HEK293 (cell line): Measurements from ENCODE around the gene GLRX2.

Experiments
- CTCF ChIA-PET: fragments of 350-600 bp; formaldehyde crosslinking; extraction: SDS; loops from one replicate; lab custom pipeline; 2021; ENCODE audit warnings: antibody characterized with exemption; lab: Yijun Ruan, JAX
- POLR2A ChIA-PET: fragments of 300-600 bp; formaldehyde crosslinking; extraction: SDS; loops from one replicate; lab custom pipeline; 2020; ENCODE audit warnings: antibody characterized with exemption, inconsistent platforms; lab: Yijun Ruan, JAX
- H3K27ac ChIP-seq: fragments of 200-500 bp; sonication (Bioruptor generic); 2 replicates; pipeline ENCODE4 v1.5.1; 2014; ENCODE audit warnings: low read depth, low read length, control low read depth, inconsistent platforms; ENCODE audit errors: extremely low read depth
- H3K36me3 ChIP-seq, 2 experiments: fragments of 200-500 bp in 1 of 2; sonication (Bioruptor generic) in 1 of 2; 1 replicate in 1 of 2; 2 replicates in 1 of 2; pipeline ENCODE4 v1.5.1; 2014 to 2017; ENCODE audit warnings: inconsistent platforms in 2 of 2, low read length in 2 of 2; ENCODE audit not compliant: control insufficient read depth in 2 of 2, insufficient read depth in 1 of 2
- H3K4me1 ChIP-seq: fragments of 200-500 bp; sonication (Bioruptor generic); 2 replicates; pipeline ENCODE4 v1.5.1; 2014; ENCODE audit warnings: mild to moderate bottlenecking, low read length, inconsistent platforms; ENCODE audit not compliant: control insufficient read depth, insufficient read depth
- H3K4me3 ChIP-seq: 2 replicates; pipeline ENCODE4 v1.5.1; 2011; ENCODE audit warnings: low read depth, mild to moderate bottlenecking, control low read depth, low read length, moderate library complexity
- H3K9me3 ChIP-seq: fragments of 200-500 bp; sonication (Bioruptor generic); 2 replicates; pipeline ENCODE4 v1.5.1; 2014; ENCODE audit warnings: low read depth, low read length, inconsistent platforms; ENCODE audit not compliant: control insufficient read depth, insufficient read depth
- BCL11A ChIP-seq: fragments of 450-650 bp; formaldehyde crosslinking; IDR thresholded peaks from 2 replicates; pipeline ENCODE4 v1.5.1; 2016; ENCODE audit warnings: low read depth, missing biosample characterization, missing genetic modification characterization
- GFI1B ChIP-seq: fragments of 450-650 bp; formaldehyde crosslinking; IDR thresholded peaks from 2 replicates; pipeline ENCODE4 v1.5.1; 2016; ENCODE audit warnings: missing biosample characterization, missing genetic modification characterization
- IKZF3 ChIP-seq: fragments of 450-650 bp; IDR thresholded peaks from 2 replicates; pipeline ENCODE4 v1.5.0; 2018; ENCODE audit warnings: missing biosample characterization, mild to moderate bottlenecking, missing genetic modification characterization, moderate library complexity
- KLF1 ChIP-seq: fragments of 450-650 bp; formaldehyde crosslinking; IDR thresholded peaks from 2 replicates; pipeline ENCODE4 v1.5.1; 2016; ENCODE audit warnings: missing biosample characterization, missing genetic modification characterization
- ZEB2 ChIP-seq: fragments of 450-650 bp; formaldehyde crosslinking; IDR thresholded peaks from 2 replicates; pipeline ENCODE4 v1.5.1; 2016; ENCODE audit warnings: missing biosample characterization, missing genetic modification characterization
- ZNF121 ChIP-seq: fragments of 450-650 bp; formaldehyde crosslinking; IDR thresholded peaks from 2 replicates; pipeline ENCODE4 v1.5.1; 2016; ENCODE audit warnings: missing biosample characterization, missing genetic modification characterization
- ZNF169 ChIP-seq: fragments of 450-650 bp; formaldehyde crosslinking; IDR thresholded peaks from 2 replicates; pipeline ENCODE4 v1.5.1; 2016; ENCODE audit warnings: missing biosample characterization, missing genetic modification characterization
- ZNF184 ChIP-seq: fragments of 450-650 bp; IDR thresholded peaks from 2 replicates; pipeline ENCODE4 v1.5.1; 2018; ENCODE audit warnings: missing biosample characterization, mild to moderate bottlenecking, missing genetic modification characterization
- ZNF302 ChIP-seq: fragments of 450-650 bp; formaldehyde crosslinking; IDR thresholded peaks from 2 replicates; pipeline ENCODE4 v1.5.1; 2016; ENCODE audit warnings: missing biosample characterization, missing genetic modification characterization, low read depth
- ZNF311 ChIP-seq: fragments of 450-650 bp; formaldehyde crosslinking; IDR thresholded peaks from 2 replicates; pipeline ENCODE4 v1.5.1; 2017; ENCODE audit warnings: missing biosample characterization, missing genetic modification characterization, borderline replicate concordance
- ZNF354C ChIP-seq: fragments of 450-650 bp; formaldehyde crosslinking; IDR thresholded peaks from 2 replicates; pipeline ENCODE4 v1.5.1; 2016; ENCODE audit warnings: missing biosample characterization, missing genetic modification characterization, low read depth, borderline replicate concordance
- ZNF473 ChIP-seq: fragments of 450-650 bp; formaldehyde crosslinking; IDR thresholded peaks from 2 replicates; pipeline ENCODE4 v1.5.1; 2017; ENCODE audit warnings: missing biosample characterization, missing genetic modification characterization
- ZNF560 ChIP-seq: fragments of 450-650 bp; formaldehyde crosslinking; IDR thresholded peaks from 2 replicates; pipeline ENCODE4 v1.5.1; 2017; ENCODE audit warnings: missing biosample characterization, missing genetic modification characterization, borderline replicate concordance
- ZNF776 ChIP-seq: fragments of 450-650 bp; formaldehyde crosslinking; IDR thresholded peaks from 2 replicates; pipeline ENCODE4 v1.5.0; 2017; ENCODE audit warnings: missing biosample characterization, missing genetic modification characterization, borderline replicate concordance
- ZNF785 ChIP-seq: fragments of 450-650 bp; formaldehyde crosslinking; IDR thresholded peaks from 2 replicates; pipeline ENCODE4 v1.5.1; 2016; ENCODE audit warnings: missing biosample characterization, missing genetic modification characterization
- ZSCAN30 ChIP-seq: fragments of 450-650 bp; IDR thresholded peaks from 2 replicates; pipeline ENCODE4 v1.5.1; 2018; ENCODE audit warnings: missing biosample characterization, mild to moderate bottlenecking, missing genetic modification characterization, moderate library complexity
- TF ChIP-seq, protein P1 (sequence below): fragments of 450-650 bp; formaldehyde crosslinking; IDR thresholded peaks from 2 replicates; pipeline ENCODE4 v1.5.1; 2017; ENCODE audit warnings: missing biosample characterization, mild to moderate bottlenecking, missing genetic modification characterization, moderate library complexity
- TF ChIP-seq, protein P2 (sequence below): fragments of 450-650 bp; formaldehyde crosslinking; IDR thresholded peaks from 2 replicates; pipeline ENCODE4 v1.5.1; 2016; ENCODE audit warnings: missing biosample characterization, missing genetic modification characterization, low read depth
- TF ChIP-seq, protein P3 (sequence below): fragments of 450-650 bp; formaldehyde crosslinking; IDR thresholded peaks from 2 replicates; pipeline ENCODE4 v1.5.1; 2017; ENCODE audit warnings: missing biosample characterization, missing genetic modification characterization

Gene GLRX2

DNA sequence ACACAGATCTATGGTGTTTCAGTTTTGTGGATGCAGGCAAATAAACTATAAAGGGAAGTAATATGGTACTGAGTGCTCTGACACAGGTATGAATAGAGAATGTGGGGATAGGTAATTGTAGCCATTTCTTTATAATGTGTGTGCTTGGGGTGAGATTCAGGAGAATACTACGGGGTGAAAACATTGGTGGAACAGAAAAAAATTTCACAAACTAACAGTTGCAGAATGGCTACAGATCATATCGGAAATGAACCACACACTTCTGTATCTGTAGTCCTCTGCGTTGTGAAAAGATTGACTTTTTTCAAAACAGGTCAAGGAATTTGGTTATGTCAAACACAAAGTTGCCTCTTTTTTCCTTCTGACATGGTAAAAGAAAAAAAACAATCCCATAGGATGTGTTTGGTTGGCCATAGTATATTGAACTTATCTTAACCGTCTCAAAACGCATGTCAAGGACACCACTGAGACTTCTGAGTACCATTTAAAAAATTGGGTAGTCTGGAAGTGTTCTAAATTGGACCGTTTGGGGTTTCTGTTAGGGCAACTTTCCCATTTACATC lies 15.5 kb upstream of the GLRX2 start:
- TF ChIP-seq ZEB2 (tag by site-specific recombination) (no peak), ZNF473 (tag by site-specific recombination) (no peak), ZNF184 (no peak)
- Histone ChIP-seq H3K9me3 (no peaks in the 10 kb centered on the region), H3K4me1 (no peaks in the 10 kb centered on the region), H3K4me3 (no peak overlapping the region), H3K36me3 (peaks cover 7% of the 10 kb centered on the region in 2 experiments; a peak in 2 of 3 replicates), H3K27ac (no peak overlapping the region)
- ChIA-PET POLR2A (interaction anchor here (2.8 kb wide), 1 partner anchor 62 kb away, joined by 25 read pairs; the partner anchor contains the start of genes RO60 and UCHL5), CTCF (interaction anchor here (0.7 to 1.4 kb wide), 3 partner anchors 13 to 62 kb away, joined by 3 to 5 read pairs (median 3); partner anchors contain the start of genes GLRX2 and UCHL5)

DNA sequence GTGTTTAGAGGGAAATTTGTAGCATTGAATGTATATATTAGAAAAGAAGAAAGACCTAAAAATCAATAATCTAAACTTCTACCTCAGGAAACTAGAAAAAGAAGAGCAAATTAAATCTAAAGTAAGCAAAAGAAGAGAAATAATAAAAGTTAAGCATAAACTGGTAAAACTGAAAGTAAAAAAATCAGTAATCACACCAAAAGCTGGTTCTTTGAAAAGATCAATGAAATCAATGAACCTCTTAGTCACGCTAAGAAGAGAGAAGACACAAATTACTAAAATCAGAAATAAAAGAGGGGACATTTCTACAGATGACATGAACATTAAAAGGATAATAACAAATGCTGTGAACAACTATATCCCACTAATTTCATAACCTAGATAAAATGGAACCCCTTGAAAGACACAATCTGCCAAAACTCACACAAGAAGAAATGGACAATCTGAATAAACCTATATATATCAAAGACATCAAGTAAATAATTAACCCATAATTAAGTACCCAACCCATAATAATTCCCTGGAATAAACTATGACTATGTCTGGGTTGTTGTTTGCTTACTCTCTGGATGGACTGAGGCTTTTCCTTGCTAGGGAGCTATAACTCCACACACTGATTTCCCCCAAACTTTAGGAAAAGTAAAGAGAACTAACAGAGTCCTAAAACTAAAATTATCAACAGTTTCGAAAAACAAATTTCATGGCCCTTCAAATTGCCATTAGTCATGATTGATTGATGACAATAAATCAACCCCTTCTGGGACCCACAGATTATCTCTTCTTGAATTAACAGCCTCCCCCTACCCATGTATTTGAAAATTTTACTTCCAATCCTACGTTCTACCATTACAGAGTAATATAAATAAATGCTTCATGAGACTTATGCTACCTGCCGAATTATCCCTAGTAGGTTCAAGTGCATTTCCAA lies 13.9 kb upstream of the GLRX2 start:
- Histone ChIP-seq H3K9me3 (no peaks in the 10 kb centered on the region), H3K27ac (no peak overlapping the region), H3K4me3 (no peak overlapping the region), H3K36me3 (no peaks in the 10 kb centered on the region), H3K4me1 (peaks cover 3% of the 10 kb centered on the region; the same call in 1 of the 2 replicates)
- ChIA-PET CTCF (interaction anchor here (0.6 to 1.4 kb wide), 3 partner anchors 14 to 532 kb away, joined by 3 read pairs; partner anchors contain the start of gene GLRX2), POLR2A (no interaction called here)
- TF ChIP-seq, protein P1, sequence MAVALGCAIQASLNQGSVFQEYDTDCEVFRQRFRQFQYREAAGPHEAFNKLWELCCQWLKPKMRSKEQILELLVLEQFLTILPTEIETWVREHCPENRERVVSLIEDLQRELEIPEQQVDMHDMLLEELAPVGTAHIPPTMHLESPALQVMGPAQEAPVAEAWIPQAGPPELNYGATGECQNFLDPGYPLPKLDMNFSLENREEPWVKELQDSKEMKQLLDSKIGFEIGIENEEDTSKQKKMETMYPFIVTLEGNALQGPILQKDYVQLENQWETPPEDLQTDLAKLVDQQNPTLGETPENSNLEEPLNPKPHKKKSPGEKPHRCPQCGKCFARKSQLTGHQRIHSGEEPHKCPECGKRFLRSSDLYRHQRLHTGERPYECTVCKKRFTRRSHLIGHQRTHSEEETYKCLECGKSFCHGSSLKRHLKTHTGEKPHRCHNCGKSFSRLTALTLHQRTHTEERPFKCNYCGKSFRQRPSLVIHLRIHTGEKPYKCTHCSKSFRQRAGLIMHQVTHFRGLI (tag by site-specific recombination), result no peak
- TF ChIP-seq ZNF785 (tag by site-specific recombination) (no peak), ZNF302 (tag by site-specific recombination) (no peak), ZSCAN30 (tag by site-specific recombination) (no peak), ZNF473 (tag by site-specific recombination) (no peak), ZNF184 (no peak), ZNF121 (no peak), ZNF776 (no peak), KLF1 (no peak), BCL11A (tag by site-specific recombination) (no peak), ZNF354C (tag by site-specific recombination) (no peak), IKZF3 (tag by site-specific recombination) (no peak), ZNF311 (tag by site-specific recombination) (no peak), ZNF560 (tag by site-specific recombination) (no peak), GFI1B (tag by site-specific recombination) (no peak), ZNF169 (tag by site-specific recombination) (no peak)
- TF ChIP-seq, protein P2, sequence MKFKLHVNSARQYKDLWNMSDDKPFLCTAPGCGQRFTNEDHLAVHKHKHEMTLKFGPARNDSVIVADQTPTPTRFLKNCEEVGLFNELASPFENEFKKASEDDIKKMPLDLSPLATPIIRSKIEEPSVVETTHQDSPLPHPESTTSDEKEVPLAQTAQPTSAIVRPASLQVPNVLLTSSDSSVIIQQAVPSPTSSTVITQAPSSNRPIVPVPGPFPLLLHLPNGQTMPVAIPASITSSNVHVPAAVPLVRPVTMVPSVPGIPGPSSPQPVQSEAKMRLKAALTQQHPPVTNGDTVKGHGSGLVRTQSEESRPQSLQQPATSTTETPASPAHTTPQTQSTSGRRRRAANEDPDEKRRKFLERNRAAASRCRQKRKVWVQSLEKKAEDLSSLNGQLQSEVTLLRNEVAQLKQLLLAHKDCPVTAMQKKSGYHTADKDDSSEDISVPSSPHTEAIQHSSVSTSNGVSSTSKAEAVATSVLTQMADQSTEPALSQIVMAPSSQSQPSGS, result no peak
- TF ChIP-seq, protein P3, sequence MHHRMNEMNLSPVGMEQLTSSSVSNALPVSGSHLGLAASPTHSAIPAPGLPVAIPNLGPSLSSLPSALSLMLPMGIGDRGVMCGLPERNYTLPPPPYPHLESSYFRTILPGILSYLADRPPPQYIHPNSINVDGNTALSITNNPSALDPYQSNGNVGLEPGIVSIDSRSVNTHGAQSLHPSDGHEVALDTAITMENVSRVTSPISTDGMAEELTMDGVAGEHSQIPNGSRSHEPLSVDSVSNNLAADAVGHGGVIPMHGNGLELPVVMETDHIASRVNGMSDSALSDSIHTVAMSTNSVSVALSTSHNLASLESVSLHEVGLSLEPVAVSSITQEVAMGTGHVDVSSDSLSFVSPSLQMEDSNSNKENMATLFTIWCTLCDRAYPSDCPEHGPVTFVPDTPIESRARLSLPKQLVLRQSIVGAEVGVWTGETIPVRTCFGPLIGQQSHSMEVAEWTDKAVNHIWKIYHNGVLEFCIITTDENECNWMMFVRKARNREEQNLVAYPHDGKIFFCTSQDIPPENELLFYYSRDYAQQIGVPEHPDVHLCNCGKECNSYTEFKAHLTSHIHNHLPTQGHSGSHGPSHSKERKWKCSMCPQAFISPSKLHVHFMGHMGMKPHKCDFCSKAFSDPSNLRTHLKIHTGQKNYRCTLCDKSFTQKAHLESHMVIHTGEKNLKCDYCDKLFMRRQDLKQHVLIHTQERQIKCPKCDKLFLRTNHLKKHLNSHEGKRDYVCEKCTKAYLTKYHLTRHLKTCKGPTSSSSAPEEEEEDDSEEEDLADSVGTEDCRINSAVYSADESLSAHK, result no peak
